ENCODE measurements around the gene PLA2G5.

Gene PLA2G5

DNA sequence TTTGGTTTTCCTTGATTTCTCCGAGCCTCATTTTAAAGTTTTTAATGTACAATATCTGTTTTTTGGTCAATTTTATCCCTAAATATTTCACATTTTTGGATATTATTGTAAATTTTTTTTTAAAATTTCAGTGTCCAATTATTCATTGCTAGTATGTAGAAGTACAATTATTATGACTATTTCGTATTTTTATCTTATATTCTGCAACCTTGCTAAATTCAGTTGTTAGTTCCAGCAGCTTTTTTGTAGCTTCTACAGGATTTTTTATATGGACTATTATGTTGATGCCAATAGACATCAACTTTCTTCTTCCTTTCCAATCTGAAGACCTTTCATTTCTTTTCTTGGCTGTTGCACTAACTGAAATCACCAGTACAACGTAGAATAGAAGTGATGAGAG, 65.0 kb downstream of the PLA2G5 start:
- H3K4me3 ChIP-seq (ENCODE audit: low read depth, low read length): no peak overlapping the region
- TF ChIP-seq, protein P1, sequence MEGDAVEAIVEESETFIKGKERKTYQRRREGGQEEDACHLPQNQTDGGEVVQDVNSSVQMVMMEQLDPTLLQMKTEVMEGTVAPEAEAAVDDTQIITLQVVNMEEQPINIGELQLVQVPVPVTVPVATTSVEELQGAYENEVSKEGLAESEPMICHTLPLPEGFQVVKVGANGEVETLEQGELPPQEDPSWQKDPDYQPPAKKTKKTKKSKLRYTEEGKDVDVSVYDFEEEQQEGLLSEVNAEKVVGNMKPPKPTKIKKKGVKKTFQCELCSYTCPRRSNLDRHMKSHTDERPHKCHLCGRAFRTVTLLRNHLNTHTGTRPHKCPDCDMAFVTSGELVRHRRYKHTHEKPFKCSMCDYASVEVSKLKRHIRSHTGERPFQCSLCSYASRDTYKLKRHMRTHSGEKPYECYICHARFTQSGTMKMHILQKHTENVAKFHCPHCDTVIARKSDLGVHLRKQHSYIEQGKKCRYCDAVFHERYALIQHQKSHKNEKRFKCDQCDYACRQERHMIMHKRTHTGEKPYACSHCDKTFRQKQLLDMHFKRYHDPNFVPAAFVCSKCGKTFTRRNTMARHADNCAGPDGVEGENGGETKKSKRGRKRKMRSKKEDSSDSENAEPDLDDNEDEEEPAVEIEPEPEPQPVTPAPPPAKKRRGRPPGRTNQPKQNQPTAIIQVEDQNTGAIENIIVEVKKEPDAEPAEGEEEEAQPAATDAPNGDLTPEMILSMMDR (IDR thresholded peaks at IDR 0.05; ENCODE audit: control insufficient read depth, extremely low read depth, insufficient read depth): no peak
- DNase-seq (ENCODE audit: low read depth): no peak

DNA sequence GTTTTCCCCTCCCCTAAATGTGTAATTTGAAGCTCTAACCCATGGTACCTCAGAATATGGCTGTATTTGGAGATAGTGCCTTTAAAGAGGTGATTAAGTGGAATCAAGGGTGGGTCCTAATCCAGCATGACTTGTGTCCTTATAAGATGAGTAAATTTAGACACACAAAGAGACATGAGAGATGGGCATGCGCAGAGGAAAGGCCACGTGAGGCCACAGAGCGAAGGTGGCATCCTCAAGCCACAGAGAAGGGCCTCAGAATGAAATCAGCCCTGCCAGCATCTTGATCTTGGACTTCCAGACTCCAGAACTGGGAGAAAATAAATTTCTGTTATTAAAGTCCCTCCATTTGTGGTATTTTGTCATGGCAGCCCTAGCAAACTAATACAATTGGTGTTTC, 66.3 kb downstream of the PLA2G5 start:
- DNase-seq (ENCODE audit: low read depth): no peak
- no peak overlapping the region for H3K4me3 ChIP-seq (ENCODE audit: low read depth, low read length)
- TF ChIP-seq, protein P1 (IDR thresholded peaks at IDR 0.05; ENCODE audit: control insufficient read depth, extremely low read depth, insufficient read depth): no peak

DNA sequence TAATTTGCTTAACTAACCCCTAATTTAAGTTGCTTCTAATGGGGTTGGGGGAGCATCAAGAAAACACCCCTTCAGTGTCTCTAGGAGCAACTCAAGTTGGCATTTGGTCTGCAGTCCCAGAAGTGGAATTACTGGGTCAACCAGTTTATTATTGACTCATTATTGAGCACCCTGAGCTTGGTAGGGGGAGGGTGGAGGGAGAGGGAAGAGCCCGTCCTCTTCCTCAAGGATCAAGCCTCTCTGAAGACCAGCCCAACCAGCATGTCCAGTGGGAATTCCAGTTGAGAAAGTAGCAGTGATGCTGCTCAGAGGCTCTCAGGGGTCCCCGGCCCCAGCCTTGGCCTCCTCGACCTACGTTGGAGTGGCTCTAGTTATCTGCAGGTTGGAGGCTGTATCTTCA, 67.1 kb downstream of the PLA2G5 start:
- TF ChIP-seq, protein P1 (IDR thresholded peaks at IDR 0.05; ENCODE audit: control insufficient read depth, extremely low read depth, insufficient read depth): no peak
- H3K4me3 ChIP-seq (ENCODE audit: low read depth, low read length): no peak overlapping the region
- peak; percentile 75 for DNase-seq (ENCODE audit: low read depth)

DNA sequence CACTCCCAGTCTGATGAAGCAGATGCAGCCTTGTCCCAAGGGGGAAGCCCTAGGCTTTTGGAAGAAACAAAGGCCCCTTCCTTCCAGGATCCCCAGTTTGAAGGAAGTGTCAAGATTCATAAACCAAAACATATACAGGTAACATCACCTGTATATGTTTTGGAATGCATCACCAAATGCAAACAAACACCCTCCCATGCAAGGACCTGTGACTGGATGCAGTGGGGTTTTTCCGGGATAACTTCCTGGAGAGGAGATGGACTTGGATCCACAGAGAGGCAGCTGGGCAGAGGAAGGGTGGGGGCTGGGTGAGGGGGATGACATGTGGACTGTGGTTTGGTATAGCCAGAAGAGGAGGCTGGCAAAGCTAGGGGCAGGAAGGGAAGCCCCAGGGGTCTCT, 67.6 kb downstream of the PLA2G5 start:
- TF ChIP-seq, protein P1 (IDR thresholded peaks at IDR 0.05; ENCODE audit: control insufficient read depth, extremely low read depth, insufficient read depth): no peak
- no peak overlapping the region for H3K4me3 ChIP-seq (ENCODE audit: low read depth, low read length)
- no peak for DNase-seq (ENCODE audit: low read depth)

DNA sequence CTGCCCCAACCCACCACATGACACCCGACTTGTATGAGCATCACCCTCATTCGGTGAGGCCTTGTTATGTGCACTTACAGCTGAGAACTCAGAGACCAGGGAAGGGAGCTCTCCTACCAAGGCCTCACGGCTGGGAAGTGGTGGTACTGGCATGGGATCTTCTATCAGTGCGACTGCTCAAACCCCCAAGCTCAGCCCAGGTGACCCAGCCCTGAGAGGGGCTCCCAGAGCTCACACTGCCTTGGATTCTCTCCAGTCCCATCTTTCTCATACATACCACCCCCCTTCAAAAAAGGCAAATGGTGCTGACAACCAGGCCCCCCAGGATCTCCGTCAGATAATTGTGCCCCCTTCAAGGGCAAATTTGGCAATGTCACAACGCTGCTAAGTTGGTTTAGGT, 68.4 kb downstream of the PLA2G5 start:
- TF ChIP-seq, protein P1 (IDR thresholded peaks at IDR 0.05; ENCODE audit: control insufficient read depth, extremely low read depth, insufficient read depth): no peak
- no peak overlapping the region for H3K4me3 ChIP-seq (ENCODE audit: low read depth, low read length)
- no peak for DNase-seq (ENCODE audit: low read depth)

DNA sequence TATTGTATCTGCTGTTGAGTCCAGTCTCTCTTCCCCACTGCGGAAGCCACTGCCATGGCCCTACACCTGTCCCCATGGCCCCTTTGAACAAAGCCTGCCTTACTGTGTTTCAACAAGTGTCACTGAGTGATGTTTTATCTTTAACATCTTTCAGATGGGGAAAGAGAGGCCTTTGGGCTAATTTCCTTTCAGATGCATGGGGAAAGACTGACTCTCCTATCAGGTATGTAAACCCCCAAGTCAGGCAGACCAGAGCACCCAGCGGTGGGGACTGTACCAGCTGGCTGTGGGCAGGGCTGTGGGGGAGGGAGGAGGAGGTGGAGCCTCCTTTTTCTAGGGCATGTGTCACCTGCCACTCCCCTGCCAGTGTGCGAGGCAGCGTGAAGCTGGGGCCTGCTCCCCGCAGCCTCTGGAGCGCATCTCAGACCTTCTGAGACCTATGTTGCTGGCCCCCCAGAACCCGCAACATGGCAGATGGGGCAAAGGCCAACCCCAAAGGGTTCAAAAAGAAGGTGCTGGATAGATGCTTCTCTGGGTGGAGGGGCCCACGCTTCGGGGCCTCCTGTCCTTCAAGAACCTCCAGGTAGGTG, 69.1 kb downstream of the PLA2G5 start, which contains the start of gene PLA2G2F:
PLA2G2F (plus strand) TSS at position 363 of the 590 bp plus-strand sequence; CDS start at position 468, 105 bp downstream.
- H3K4me3 ChIP-seq (ENCODE audit: low read depth, low read length): no peak within 1 kb of the TSS
- TF ChIP-seq, protein P1 (IDR thresholded peaks at IDR 0.05; ENCODE audit: control insufficient read depth, extremely low read depth, insufficient read depth): no peak
- DNase-seq (ENCODE audit: low read depth): no peak

All from LNCaP clone FGC (cell line).